GM21786 (cell line): ENCODE results near the gene IP6K2.
"Not testable (repeated sequence)": the region's sequence is repeated elsewhere in the genome, so short reads cannot be mapped to it uniquely, and the experiment has no call there.

ENCODE experiments used
- ATAC-seq: cut with Tn5 transposase; IDR thresholded peaks from one replicate; pipeline ENCODE4 v1.9.1; 2021; ENCODE audit not compliant: unreplicated experiment

The IP6K2 gene, protein sequence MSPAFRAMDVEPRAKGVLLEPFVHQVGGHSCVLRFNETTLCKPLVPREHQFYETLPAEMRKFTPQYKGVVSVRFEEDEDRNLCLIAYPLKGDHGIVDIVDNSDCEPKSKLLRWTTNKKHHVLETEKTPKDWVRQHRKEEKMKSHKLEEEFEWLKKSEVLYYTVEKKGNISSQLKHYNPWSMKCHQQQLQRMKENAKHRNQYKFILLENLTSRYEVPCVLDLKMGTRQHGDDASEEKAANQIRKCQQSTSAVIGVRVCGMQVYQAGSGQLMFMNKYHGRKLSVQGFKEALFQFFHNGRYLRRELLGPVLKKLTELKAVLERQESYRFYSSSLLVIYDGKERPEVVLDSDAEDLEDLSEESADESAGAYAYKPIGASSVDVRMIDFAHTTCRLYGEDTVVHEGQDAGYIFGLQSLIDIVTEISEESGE

DNA sequence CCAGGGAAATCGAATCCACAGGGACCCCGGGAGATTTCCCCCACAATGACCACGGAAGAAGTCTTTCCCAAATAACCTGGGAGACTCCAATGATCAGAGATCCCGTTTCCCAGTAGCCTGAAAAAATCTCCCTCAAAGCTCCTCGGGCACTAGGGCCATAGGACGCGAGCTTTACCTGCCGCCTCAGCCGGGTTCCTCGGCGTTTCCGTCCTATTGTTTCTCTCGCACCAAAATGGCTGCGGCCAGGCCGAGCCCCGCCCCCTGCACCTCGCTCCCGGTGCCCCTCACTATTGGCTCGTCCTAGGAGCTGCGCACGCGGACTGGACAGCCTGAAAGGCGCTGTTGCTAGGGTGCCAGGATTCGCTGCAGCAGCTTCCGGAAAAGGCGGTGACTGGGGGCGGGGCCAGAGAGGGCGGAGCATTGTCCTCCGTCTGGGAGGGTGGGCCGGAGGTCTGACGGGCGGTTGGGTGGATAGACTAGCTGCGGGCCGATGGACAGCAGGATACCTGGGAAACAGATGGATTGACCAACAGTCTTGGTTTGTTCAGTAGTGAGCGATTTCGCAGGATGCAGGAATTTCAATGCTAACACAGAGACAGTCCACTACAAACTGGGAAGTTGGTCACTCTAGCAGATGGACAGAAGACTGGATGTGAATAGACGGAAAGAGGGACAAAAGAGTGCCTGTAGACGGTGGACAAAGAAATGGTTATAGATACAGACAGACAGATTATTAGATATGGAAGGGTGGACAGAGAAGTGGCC lies at the start of gene IP6K2:
Gene IP6K2, minus strand, starts transcription at position 240 of the 765 bp plus-strand sequence. CDS start 21,930 bp downstream, outside the sequence.
- peak; percentile 98 for ATAC-seq

DNA sequence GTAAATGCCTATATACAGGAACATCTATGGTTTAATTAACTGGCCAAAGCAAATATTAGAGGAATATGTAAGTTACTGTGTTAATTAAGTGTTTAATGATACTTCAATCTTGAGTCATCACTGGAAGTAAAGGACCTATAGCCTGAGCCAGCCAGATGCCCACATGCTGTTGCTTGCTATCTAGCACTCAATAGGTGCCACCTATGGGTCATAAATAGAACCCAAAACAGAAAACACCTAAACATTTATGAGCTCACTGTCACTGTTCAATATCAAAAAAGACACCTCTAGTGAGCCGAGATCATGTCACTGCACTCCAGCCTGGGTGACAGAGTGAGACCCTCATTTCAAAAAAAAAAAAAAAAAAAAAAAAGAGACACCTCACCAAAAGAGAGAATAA lies 48.4 kb upstream of the IP6K2 start:
- no peak for ATAC-seq

DNA sequence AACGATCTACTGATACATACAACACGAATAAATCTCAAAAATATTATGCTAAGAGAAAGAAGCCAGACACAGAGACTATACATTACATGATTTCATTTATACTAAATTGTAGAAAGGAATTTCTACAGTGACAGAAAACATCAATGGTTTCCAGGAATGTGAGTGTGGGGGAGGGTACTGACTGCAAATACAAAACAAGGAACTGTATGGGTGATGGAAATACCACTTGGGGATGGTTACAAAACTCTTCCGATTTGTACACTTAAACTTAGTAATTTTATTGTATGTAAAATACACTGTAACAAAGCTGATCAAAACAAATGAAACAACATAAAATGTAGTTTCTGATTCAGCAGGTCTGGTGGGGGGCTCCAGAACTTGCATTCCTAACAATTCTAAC lies 45.8 kb upstream of the IP6K2 start:
- ATAC-seq, result no peak

DNA sequence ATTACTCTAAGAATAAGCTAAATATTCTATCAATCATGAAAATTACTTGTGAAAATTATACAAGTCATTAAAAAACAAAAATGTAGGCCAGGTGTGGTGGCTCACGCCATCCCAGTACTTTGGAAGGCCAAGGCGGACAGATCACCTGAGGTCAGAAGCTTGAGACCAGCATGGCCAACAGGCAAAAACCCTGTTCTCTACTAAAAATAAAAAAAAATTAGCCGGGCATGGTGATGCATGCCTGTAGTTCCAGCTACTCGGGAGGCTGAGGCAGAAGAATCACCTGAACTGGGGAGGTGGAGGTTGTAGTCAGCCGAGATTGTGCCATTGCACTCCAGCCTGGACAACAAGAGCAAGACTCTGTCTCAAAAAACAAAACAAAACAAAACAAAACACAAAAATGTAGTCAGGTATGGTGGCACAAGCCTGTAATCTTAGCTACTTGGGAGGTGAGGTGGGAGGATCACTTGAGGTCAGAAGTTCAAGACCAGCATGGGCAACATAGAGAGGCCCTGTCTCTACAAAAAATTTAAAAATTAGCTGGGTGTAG lies 43.0 kb upstream of the IP6K2 start:
- not testable (repeated sequence) for ATAC-seq

DNA sequence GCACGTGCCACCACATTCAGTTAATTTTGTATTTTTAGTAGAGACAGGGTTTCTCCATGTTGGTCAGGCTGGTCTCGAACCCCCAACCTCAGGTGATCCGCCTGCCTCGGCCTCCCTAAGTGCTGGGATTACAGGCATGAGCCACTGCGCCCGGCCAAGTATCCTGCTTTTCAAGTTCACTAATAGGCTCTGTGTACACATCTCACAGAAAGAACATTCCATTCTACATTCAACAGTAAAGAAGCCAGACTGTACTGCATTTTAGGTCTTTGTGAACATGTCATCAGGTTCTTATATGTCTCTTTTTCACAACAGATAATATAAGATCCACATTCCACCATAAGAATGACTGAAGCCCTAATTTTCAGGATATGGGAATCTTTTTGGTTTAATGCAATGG lies 42.5 kb upstream of the IP6K2 start:
- ATAC-seq, result not testable (repeated sequence)

DNA sequence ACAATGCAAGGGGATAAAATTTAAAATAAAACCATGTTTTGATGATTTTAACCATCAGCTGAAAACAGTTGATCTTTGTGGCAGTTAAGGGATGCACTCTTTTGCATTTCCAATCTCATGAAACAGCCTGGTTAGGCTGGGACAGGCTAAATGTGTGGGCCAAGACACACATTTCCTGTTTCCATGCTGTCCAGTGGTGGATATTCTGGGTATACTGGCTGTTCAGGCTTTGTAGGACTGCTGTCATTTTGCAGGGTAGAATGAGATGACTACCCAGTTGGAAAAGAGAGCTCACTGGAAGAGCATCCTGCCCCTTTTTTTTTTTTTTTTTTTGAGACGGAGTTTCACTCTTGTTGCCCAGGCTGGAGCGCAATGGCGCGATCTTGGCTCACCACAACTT lies 42.0 kb upstream of the IP6K2 start:
- no peak for ATAC-seq

DNA sequence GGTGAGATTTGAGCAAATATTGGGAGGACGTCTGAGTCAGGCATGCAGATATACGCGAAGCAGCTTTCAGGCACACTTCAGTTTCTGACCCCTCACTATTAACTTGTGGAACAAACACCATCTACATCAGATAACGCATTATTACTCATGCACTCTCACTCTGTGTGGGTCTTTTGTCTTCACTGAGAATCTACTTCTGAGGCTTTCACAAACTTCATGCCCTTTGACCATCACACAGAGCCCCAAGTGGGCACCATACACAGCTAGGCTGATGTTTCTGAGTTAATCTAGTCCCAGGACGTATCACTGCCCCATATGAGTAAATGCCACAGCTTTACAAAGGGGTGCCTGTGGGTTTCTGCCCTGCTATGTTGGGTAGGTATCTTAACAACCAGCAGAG lies 39.6 kb upstream of the IP6K2 start:
- no peak for ATAC-seq

DNA sequence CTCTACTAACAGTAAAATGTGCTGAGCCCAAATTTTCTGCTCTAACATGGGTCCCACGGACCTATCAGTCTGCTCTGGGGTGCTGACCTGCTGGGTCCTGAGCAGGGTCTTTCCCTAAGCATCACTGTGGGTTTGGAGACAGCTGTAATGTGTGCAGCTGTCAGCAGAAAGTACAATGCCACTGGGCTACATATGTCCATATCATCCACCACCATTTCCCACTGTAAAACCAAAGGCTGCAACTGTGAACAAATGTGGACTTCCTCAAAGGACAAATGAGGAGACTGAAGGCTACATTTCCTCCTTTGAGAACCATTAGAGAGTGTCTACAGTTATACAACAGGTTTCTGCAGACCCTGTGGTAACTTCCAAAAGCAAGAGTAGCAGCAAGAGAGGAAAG lies 33.8 kb upstream of the IP6K2 start:
- ATAC-seq, result no peak

DNA sequence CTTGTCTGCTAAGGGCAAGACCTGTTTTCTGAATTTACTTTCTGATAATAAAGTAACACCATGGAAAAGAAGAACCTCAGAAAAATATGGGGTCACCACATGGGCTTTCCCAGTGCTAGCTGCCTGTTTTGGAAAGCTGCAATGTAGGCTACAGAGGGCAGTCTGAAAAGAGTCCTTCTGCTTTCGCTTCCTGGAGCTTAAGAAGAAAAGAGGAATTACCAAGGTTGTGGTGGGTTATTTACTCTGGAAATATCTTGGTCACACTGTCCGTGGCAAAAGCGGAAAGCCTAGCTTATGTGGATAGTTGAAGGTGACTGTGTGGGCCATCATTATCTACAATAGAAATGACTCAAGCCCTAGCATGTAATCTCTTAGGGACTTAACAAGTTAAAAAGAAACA lies 31.7 kb upstream of the IP6K2 start:
- no peak for ATAC-seq

DNA sequence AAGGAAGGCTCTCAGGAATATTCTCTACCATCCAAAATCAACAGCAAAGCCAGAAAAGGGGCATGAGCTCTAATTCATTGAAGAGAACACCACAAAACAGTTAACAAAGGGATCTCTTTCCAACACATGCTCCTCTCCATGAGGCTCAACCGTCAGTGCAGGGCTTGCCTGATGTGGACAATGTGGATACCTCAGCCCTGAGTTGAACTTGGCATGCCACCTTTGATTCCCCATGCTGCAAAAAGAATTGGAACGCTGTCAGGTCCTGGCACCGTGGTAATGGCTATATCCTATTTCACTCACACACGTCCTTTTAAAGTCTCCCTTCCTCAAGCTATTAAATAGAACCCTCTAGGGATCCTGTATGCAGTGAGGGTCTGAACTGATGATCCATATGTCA lies 30.7 kb upstream of the IP6K2 start:
- ATAC-seq, result no peak

DNA sequence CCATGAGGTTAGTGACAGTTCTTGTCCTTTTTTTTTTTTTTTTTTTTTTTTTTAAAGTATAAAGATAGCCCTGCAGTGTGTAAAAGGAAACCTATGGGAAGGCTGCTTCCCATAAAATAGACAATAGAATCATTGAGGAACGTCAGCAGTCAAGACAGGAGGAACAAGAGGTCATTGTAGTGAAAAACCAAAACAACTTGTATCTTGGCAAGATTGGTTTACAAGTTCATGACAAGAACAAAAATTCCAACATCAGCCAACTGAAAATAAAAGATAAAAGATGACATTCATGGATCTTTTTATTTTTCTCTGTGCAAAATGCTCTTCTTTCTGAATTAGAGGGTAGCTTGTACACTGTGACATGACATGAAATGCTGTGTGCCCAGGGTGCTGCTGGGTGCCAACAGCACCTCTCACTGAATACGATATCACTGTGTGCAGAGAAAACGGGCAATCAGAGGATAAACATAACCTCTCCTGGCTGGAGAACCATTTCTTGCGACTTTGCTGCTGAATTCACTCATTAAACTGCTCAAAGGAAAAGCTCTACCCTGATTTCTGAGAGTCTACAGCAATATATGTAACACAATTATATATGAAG lies 30.1 kb upstream of the IP6K2 start:
- ATAC-seq, result no peak

DNA sequence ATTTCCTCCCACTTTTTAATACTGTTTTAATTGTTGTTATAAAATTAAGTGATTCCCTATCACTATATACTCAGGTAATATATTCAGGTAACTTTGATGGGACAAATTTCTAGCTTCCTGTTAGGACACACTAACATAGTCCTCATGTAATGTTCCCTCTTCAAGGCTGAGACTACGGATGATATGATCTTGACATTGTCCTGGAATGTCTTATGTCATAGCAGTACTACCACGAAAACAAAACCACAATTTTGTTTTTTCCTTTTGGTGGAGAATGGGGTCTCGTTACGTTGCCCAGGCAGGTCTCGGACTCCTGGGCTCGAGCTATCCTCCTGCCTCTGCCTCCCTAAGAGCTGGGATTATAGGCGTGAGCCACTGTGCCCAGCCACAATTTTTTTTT lies 26.8 kb upstream of the IP6K2 start:
- no peak for ATAC-seq

DNA sequence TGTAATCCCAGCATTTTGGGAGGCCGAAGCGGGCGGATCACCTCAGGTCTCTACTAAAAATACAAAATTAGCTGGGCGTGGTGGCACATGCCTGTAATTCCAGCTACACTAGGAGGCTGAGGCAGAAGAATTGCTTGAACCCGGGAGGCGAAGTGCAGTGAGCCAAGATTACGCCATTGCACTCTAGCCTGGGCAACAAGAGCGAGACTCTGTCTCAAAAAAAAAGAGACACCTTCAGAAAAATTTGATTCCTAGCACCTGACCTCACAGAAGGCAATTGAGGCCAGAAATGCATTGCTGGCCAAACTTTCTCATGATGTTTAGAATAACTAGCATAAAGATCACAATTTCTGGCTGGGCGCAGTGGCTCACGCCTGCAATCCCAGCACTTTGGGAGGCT lies 24.2 kb upstream of the IP6K2 start:
- not testable (repeated sequence) for ATAC-seq

DNA sequence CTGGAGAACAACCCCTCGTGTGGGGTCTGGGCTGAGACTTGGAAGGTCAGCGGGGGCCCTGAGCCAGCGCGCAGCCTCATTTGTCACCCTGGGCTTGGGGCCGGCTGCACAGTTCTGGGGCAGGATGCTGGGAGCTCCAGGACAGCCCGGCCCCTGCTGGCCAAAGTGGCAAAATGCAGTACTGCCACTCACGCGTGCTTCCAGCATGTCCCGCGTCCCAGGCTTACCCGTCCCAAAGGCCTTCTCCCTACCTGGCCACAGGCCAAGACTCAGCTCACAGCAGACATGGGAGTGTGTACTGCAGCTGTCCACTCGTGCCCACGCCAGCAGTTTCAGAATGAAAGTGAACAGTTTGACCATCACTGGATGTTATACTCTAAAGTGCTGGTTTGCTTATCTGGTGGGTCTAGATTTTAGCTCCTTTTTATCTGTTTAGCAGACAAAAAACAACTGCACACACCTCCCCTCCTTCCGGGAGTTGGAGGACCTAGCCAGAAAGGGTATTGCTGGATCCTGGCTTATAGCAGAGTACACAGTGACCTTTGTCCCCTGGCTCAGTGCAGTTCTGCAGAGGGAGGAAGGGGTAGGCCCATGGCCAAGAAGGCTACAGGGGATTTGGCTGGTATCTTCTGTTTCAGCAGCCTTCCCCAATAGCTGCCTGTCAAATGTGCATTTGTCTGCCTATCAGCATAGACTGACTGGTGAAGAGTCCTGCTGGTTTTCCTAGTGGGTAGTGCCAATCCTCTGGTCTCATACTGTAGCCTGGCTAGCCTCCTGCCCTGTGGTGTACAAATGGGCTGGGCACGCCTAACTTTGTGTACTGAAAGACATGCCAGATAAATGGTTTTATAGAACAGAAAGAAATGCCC lies 23.2 kb upstream of the IP6K2 start:
- ATAC-seq, result no peak

DNA sequence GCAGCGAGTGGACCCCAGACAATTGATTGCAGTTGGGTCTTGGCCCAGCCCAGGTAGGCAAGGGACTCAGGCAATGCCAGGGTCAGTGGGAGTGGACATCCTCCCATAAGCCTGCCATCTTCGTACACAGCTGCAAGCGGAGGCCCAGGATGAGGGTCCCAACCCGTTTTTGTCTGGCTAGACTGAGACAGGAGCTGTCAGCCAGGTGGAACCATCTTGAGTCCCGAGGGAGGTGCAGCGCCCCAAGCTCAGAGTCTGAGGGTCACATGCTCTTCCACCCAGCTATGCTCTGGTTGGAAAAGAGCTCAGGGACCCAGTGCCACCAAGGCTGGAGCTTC lies 22.6 kb upstream of the IP6K2 start:
- ATAC-seq, result no peak

DNA sequence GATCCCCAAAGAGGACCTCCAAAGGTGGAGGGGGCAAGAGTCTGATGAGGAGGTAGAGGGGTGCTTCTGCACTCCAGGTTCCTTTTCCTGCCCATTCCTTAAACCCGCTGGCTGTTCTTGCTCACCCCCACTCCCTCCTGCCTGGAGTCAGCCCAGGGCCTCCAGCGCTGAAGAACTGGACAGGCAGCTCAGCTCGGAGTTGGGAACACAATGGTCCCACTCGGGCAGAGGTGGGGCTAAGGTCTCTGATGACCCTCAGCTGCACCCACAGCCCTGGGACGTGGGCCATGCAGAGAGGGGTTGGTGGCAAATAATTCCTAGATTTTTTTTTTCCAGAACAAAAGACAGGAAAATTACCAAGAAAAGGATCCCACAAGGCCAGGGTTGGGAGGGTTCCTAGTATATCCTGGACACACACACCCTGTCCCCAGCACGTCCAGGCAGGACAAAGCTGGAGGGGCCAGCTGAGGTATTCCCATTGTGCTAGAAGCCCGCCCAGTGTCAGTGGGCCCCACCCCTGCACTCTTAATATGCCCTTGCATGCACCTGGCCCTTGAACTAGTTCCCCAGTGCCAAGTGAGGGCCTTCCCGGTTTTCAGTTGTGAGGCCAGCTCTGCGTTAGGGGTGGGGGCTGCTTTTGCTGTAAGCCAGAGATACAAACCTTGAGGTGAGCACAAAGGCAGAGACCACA lies 22.1 kb upstream of the IP6K2 start:
- no peak for ATAC-seq

DNA sequence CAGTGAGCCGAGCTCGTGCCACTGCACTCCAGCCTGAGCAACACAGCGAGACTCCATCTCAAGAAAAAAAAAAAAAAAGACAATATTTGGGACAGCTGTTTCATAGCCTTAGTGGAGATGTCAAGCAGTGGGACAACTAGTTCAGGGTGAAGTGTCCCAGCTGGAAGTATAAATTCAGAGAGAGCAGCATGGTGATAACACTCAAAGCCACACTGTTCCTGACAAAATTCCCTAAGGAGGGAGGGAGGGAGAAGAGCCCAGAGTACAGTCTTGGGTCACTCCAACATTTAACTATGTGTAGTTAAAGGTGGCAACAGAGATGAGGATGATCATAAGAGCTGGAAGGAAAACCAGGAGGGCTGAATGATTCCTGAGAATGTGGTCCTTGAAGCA lies 21.1 kb upstream of the IP6K2 start:
- no peak for ATAC-seq

DNA sequence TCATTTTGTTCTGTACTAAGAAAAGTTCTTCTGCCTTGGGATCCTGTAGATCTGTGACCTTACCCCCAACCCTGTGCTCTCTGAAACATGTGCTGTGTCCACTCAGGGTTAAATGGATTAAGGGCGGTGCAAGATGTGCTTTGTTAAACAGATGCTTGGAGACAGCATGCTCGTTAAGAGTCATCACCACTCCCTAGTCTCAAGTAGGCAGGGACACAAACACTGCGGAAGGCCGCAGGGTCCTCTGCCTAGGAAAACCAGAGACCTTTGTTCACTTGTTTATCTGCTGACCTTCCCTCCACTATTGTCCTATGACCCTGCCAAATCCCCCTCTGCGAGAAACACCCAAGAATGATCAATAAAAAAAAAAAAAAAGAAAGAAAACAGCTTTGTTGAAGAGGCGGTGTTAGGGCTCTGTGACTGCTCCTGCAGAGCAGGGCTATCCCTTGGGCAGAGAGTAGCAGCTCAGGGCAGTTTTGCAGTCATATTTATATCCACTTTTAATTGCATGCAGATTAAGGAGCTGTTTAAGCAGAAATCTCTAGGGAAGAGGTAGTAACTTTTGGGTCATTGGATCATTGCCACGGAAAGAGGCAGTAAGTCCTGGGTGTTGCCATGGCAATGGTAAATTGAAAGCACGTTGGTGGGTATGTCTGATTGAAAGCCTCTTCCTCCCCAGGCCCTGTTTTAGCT lies 18.2 kb upstream of the IP6K2 start:
- not testable (repeated sequence) for ATAC-seq

DNA sequence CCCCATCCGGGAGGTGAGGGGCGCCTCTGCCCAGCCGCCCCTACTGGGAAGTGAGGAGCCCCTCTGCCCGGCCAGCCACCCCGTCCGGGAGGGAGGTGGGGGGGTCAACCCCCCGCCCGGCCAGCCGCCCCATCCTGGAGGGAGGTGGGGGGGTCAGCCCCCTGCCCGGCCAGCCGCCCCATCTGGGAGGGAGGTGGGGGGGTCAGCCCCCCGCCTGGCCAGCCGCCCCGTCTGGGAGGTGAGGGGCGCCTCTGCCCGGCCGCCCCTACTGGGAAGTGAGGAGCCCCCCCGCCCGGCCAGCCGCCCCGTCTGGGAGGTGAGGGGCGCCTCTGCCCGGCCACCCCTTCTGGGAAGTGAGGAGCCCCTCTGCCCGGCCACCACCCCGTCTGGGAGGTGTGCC lies 17.5 kb upstream of the IP6K2 start:
- not testable (repeated sequence) for ATAC-seq
